ENCODE measurements around the gene MAP3K20.
"Not testable (repeated sequence)": the region's sequence is repeated elsewhere in the genome, so short reads cannot be mapped to it uniquely, and the experiment has no call there.

The MAP3K20 gene

DNA sequence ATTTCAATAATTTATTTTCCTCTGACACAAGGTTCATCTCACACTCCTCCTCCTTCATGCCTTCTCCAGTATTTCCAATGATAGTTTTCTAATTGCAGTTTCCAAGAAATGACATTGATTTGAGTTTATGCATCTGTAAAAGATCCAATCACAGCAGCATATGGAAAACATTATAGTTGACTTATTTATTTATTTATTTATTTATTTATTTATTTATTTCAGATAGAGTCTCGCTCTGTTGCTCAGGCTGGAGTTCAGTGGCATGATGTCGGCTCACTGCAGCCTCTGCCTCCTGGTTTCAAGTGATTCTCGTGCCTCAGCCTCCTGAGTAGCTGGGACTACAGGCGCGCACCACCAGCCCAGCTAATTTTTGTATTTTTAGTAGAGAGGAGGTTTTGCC is 52.5 kb downstream of the MAP3K20 start:
- DNase-seq = not testable (repeated sequence)

DNA sequence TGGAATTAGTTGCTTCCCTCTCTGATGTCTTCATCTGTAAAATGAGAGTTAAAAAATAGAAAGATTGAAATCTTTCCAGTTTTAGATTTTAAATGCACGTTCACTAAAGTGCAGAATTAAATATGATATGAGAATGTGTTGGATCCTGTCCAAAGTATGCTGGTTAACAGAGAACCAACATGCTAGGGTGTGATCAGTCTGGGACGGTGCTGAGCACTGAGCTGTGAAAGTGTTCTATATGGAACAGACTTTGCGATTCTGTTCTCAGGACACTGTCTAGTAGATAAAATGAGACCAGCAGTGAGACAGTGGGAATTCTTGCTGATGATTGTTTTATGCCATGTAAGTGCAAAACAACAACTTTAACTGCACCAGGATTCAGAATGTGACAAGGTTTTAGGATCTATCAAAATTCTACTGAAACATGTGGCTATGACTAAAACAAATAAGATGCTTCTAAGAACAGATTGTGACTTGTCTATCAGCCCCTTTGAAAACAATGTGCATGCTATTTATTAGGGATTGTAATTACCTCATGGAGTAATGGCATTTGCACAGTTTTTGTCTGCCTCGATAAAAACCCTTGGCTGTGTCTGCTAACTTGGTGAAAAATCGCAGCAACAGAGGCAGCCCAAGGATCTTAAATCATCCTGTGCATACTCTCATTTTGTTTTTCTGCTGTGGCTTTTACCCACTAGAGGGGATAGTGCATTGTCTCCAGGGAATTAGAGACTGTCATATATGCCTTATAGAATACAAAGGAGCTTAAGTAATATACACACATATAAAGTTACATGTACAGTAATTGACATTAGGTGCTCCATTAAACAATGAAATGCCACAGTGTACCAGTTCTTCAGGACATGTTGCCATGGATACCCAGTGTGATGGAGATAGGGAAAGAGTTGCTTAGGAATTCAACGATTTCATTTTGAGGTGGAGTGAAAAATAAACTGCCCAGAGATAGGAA is 55.1 kb downstream of the MAP3K20 start:
- DNase-seq = no peak

DNA sequence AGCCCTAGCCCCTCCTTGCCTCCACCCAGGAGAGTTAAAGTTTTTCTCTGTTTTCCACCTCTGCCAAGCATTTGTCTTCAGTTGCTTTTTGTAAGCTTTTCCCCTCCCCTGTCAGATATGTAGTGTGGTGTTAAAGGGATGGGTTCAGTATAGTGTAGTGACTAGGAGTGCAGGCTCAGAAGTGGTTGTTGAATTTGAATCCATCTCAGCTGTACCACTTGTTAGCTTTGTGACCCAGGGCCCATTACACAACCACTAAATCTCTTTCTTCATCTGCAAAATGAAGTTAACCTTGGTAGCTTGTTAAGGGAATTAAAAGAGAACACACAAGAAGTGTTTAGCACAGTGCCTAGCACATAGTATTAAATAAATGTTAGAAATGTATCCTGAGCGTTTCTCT is 56.9 kb downstream of the MAP3K20 start:
- DNase-seq = no peak

DNA sequence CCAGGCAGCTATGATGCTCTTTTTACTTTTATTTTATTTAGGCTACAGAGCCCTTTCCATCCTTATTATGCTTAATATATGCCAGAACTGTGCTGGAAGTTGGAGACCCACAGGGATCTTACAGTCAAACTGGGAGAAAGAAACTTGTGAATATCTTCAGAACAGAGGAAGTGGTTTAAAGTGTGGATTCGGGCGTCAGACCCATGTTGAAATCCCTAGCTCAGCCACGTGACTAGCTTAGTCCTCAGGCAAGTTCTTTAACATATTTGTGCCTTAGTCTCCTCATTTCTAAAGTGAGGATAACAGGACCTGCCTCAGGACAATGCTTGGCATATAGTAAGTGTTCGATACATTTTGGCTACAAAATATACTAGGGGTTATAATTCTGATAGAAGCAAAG is 59.1 kb downstream of the MAP3K20 start:
- no peak for DNase-seq

DNA sequence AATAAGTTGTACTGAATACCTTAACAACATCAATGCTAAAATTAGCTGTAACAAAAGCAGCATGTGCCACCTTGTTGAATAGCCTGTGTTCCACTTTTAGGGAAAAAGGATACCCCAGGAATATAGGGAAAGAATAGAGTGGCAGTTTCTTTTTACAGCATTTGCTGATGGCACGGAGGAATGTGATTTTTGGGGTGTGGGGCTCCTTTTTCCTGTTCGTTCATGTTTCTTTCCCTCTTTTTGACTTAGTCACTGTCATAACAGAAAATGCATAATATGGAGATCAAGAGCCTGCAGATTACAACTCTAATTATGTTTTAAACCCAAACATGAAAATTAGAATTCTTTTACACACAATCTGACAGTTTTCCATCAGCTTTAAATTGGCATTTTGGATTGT is 60.4 kb downstream of the MAP3K20 start:
- no peak for DNase-seq

DNA sequence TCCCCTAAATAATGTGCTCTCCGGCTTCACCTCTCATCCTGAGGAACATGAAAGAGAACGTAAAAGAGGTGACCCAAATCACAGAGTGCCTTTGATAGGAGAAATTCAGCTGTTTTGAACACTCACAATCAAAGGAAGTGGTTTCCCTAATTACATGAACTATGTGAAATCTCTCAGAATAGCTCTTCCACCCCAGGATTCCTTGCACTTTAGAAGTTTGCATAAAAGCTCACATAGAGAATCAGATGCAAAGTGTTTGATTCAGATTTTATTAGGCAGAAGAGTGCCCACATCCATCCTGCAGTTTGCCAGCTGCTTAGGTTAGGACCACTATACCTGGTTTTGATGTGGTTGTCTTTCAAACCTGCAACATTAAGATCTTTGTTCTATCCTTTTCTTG is 61.0 kb downstream of the MAP3K20 start:
- DNase-seq = no peak

DNA sequence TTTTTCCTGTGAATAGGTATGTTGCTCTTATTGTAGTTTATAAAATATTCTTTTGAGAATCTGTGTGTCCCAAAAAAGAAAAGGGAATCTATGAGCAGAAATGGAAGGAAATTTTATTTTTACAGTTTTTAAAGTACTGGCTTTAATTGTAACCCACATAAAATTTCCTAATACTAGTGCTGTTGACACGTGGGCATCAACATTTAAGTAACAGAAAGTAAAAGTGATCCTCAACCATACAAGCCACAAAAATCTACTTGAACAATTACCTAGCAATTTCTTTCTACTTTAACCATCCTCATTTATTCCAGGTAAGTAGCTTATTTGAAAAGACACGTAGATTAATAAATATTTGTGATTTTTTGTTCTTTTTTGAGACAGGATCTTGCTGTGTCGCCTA is 62.0 kb downstream of the MAP3K20 start:
- DNase-seq = no peak

DNA sequence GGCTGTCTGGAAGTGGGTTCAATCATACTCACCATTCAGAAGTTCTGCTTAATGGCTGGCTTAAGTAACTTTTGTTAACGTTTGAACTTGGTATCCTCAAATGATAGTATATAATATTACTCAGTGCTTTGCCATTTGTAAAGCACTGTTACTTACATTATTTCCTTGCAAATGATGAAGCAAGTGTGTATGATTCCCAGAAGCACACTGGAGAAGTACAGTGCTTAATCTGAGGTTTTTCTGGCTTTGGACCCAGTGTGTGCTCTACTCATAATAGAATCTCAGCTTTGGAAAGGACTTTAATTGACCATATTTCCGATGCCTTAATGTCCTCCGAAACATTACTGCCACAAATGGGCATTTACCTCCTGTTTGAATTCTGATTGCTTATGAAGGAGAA is 63.3 kb downstream of the MAP3K20 start:
- DNase-seq = no peak

DNA sequence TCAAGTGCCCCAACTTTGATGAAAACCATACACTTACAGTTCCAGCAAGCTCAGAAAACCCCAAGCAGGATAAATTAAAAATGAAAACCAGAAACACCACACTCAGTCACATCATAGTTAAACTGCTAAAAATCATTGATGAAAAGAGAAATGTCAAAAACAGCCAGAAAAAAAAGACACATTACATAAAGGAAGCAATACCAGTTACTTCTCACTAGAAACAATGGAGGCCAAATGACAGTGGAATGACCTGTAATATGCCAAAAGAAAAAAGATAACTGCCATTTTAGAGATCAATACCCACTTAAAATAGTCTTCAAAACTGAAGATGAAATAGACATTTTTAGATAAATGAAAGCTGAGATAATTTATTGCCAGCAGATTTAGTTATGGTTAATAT is 66.0 kb downstream of the MAP3K20 start:
- no peak for DNase-seq

DNA sequence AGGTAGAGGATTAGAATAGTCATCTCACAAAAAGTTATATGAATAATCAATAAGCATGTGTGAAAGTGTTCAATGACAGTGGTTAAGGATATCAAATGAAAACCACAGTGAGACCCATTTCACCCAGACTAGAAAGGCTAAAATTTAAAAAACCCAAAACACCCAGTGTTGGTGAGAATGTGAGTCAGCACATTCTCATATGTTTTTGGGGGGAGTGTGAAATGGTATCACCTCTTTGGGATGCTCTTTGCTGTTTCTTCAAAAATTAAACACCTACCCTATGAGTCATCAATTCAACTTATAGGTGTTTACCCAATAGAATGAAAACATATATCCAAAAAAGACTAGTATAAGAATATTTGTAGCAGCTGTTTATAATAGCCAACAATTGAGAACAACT is 69.8 kb downstream of the MAP3K20 start:
- DNase-seq = no peak

DNA sequence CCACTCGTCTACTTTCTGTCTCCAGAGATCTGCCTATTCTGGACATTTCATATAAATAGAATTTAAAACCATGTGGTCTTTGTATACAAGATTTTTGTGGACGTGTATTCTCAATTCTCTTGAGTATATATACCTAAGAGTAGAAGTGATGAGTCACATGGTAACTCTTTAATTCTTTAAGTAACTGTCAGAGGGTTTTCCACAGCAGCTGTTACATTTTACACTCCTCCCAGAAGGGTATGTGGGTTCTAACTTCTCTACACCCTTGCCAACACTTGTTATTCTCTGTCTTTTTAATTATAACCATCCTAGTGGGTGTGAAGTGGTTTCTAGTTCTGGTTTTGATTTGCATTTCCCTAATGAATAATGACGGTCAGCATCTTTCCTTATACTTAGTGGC is 70.9 kb downstream of the MAP3K20 start:
- no peak for DNase-seq

DNA sequence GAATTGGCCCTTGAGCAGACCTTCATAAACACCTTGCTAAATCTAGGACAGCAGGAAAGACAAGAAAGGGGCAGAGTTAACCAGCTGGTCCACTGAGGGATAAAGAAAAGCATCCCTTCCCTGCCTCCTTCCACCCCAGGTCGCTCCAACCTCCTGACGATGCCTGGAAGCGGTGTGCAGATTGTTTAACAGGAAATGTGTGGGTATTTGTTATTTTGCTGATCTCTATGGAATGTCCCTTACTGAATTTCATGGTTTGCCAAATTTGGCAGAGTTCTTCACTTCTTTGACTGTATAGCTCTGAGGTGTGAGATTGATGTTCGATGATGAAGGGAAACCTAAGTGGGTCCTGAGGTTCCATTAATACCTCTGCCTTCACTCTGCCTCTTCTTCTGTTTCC is 72.9 kb downstream of the MAP3K20 start:
- DNase-seq = no peak

DNA sequence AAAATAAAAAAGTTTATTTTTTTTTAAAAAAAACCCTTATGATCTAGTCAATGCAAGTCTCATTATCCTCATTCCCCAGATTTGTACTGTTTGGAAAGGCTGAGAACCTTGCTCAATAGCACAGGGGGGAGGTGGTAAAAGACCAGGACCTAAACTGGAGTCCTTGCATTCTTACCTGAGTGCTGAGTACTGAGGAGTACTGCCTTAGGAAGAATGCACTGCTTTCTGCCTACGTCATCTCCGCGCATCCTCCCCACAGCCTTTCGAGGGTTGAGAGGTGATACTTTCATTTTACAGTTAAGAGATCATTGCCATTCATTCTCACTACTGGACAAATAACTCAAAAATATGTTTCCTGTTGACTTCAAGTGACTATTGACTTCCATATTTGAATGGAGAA is 73.8 kb downstream of the MAP3K20 start:
- peak; percentile 21 for DNase-seq

DNA sequence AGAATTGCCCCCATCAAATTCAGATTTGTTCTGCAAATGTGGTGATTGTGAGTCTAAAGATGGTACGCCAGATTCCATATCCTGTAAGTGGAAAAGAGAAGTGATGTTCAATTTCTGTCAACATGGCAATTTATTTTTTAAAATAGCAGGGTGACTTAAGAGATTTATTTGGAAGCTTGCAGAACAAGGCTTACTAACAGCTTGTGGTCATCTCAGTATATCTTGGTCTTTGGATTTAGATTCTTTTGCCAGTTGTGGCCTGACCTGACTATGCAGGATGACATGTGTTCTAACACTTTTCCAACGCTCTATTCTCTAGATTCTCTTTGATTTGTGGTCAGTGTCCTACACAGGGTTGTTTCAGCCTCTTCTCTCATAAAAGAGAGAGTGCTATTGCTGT is 74.4 kb downstream of the MAP3K20 start:
- DNase-seq = no peak

DNA sequence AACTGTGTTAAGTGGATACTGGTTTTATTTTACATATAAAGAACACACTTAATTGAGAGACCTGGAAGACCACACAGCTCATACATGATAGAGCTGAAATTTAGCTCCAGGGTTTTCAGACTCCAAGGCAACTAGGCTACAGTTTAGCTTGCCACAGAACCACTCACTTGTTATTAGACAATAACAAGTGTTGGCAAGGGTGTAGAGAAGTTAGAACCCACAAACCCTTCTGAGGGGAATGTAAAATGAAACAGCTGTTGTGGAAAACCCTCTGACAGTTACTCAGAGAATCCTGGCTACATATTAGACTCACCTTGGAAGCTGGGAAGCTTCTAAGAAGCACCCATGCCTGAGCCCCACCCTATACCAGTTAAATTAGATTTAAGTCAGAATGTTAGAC is 75.3 kb downstream of the MAP3K20 start:
- no peak for DNase-seq

DNA sequence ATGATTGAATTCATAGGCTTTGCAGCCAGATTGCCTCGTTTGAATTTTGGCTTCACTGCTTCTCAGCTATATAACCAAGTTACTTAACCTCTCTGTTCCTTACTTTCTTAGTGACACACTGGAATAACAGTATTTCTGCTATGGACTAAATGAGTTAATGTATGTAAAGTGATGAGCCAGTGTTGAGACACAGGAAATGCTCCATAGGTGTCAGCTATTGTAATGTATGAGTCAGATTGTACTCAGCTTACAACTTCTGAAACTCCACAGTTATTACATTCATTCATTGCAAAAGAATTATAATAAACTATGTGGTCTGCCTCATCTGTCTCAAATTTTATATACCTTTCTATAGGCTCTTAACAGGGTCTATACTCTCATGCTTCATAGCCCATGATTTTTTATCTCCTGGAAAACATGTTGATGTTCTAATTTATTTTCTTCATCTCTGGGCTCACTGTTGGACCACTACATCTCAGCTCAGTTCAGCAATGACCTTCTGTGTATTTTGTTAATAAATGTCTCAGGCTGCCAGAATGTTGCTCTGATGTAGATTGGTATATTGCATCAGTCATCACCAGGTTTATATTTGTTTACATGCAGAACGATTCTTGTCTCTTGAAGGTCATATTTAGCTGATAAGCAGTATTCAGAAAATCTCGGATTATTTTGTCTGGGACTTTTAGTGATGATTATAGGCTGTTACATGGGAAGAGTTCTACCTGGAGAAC is 76.2 kb downstream of the MAP3K20 start:
- DNase-seq = no peak

DNA sequence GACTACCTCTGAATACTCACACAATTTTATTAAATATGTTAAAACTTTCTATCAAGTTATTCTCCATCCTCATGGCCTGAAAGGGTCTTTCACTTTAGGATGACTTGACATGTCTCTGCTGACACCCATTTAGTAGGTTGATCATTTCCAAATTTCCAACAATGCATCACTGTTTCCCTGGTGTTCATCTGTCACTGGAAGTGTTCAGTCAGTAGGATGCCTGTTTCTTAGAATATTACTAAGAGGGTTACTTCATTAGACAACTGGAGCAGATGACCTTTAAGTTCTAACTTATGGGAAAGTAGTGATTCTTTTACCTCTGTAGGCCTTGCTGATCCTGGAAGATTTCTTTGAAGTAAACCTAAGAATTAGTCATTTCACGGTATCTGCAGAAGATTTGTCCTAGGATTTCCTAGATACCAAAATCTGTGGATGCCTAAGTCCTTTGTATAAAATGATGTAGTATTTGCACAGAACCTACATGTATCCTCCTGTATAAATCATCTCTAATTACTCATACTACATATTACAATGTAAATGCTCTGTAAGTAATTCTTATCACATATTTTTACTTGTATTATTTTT is 77.7 kb downstream of the MAP3K20 start:
- DNase-seq = no peak

DNA sequence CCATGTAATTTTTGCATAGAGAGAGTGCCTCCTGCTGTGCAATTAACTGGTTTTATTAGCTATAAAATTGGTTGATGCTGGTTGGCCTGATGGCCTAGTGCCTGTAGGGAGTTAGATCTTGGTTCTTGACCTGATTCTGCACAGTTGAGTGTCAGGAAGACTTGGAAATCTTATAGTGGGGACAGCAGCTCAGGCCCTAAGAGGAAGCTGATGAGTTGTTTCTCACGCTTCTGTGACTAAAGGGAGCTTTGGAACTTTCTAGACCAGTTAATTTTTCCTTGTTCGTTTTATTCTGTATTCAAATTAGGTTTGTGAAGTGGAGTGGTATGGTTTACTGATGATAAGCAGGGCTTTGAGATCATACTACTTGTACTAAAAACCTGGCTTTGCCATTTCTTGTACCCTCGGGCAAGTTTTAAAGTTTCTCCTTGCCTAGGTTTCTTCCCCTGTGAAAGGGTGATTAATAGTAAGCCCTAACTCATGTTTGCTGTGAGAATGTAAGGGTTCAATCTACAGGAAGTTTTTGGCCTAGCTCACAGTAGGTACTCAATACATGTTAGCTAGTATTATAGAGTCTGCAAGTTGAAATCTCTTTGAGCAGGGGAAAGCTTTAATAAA is 82.1 kb downstream of the MAP3K20 start:
- no peak for DNase-seq

DNA sequence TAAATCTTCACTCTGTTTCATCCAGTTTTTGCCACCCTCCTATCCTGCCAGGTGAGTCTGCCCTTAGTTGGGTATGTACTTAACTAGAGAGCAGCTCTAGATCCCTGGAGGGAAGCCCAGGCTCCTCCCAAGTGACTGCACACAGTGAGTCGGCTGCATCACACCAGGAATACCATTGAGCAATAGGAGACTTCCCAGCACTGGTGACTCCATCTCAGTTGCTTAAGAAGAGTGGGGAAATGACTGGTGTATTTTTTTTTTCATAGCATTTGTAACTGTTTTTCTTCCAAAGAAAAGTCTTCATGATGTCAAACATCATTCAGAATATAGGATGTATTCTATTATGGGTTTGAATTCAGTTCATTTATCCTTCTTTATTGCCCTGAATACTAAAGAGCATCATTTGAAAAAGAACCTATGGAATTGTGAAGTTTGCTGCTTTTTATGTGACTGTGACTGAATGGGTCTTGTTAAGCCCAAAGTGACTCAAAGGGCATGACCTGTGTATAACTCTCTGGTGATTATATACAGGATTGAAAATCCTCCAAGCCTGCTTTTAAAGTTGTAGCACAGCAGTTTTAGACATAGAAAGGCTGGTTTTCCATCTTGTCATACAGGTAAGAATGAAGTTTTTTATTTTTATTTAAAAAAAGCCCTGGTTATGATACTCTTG is 84.3 kb downstream of the MAP3K20 start:
- no peak for DNase-seq

DNA sequence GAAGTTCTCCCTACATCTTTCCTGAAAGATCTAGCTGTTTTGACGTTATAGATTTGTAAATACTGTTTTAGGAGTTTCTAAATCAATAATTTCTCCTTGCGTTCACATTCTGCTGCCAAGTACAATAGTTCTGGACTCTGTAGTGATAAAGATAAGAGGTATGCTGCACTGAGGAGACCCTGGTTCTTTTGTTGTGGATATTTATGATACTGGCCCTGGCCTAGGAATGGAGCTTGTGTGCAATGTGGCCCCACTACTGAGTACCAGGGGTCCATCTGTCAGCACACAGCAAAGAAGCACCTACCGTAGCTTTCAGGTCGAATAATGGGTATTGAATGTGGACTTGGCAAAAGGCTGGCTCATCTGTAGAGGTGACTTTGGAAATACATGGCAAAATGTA is 85.0 kb downstream of the MAP3K20 start:
- DNase-seq = no peak

DNA sequence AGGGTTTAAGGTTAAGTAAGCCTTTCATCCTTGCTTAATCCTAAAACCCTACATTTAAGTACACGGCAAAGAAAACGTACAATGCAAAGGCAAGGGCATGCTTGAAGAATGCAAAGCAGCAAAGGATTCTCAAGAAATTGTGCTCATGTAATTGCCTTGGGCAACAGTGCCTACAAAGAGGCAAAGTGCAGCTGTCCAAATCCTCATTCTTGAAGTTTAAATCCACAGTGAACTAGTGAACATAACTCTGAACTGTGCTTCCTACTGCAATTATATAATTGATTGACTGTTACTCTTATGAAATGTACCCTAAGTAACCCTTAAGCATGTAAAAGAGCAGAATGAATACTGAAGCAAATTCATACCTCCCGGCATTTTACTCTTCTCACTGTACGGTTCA is 85.4 kb downstream of the MAP3K20 start:
- DNase-seq = no peak

DNA sequence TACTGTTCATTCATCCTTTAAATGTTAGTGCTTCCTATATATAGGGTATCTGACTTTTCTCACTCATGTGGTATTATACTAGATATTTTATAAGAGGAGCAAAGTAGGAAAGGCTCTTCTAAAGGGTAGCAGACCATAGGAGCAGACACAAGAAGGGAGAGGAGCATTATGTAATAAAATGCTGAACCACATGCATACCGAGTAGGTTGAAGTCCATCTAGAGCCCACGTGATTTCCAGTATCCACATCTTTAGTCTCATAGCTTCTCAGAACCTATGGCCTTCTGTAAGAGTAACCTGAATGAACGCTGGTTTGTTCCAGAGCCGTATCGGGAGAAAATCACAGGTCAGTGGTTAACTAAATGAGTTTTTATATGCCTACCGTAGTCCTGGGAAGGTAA is 85.9 kb downstream of the MAP3K20 start:
- no peak for DNase-seq

DNA sequence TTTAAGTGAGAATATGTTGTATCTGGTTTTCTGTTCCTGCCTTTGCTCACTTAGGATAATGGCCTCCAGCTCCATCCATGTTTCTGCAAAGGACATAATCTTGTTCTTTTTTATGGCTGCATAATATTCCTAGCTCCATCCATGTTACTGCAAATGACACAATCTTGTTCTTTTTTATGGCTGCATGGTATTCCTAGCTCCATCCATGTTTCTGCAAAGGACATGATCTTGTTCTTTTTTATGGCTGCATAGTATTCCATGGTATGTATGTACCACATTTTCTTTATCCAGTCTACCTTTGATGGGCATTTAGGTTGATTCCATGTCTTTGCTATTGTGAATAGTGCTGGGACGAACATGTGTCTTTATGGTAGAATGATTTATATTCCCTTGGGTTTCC is 87.7 kb downstream of the MAP3K20 start:
- DNase-seq = not testable (repeated sequence)

Measured in effector CD4-positive, alpha-beta T cell (primary cell).